H1 (cell line): ENCODE data around the gene KRT32. TPM values are rescaled to one million over a fixed set of nuclear protein-coding genes. Genes with fewer than 3 reads are reported as not detected.

Experiments used
- CHD1 ChIP-seq: IDR thresholded peaks from 2 replicates; pipeline ENCODE4 v1.6.1; 2012; ENCODE audit warnings: low read depth, low read length, improper control_type of control experiment
- KDM5A ChIP-seq: fragments of 200-600 bp; IDR thresholded peaks from 2 replicates; pipeline ENCODE4 v1.7.1; 2012; ENCODE audit warnings: mild to moderate bottlenecking, low read length, inconsistent platforms, mixed read lengths
- NANOG ChIP-seq: IDR thresholded peaks from 2 replicates; pipeline ENCODE4 v1.6.1; 2011; ENCODE audit warnings: low read length, low read depth, mild to moderate bottlenecking, inconsistent platforms; ENCODE audit not compliant: insufficient read depth, poor library complexity, severe bottlenecking
- RBBP5 ChIP-seq: IDR thresholded peaks from 2 replicates; pipeline ENCODE4 v1.7.1; 2012; ENCODE audit warnings: low read depth, mild to moderate bottlenecking, inconsistent platforms, low read length, moderate library complexity, borderline replicate concordance
- RXRA ChIP-seq: IDR thresholded peaks from 2 replicates; pipeline ENCODE4 v1.6.1; 2011; ENCODE audit warnings: low read depth, mild to moderate bottlenecking, low read length, moderate library complexity; ENCODE audit not compliant: insufficient read depth
- SIRT6 ChIP-seq: IDR thresholded peaks from one replicate; pipeline ENCODE4 v1.7.1; 2012; ENCODE audit warnings: low read length, inconsistent platforms
- SP2 ChIP-seq: IDR thresholded peaks from 2 replicates; pipeline ENCODE4 v1.6.1; 2012; ENCODE audit warnings: mild to moderate bottlenecking, low read length, inconsistent platforms
- polyA plus RNA-seq, 7 experiments: library from polyadenylated mRNA; depleted of rRNA in 3 of 7; stranded (reverse) in 5 of 7; unstranded in 2 of 7; fragments of >200 nt in 5 of 7; fragments of 200-250 nt in 2 of 7; gene quantifications; 1 replicate in 5 of 7; 2 replicates in 1 of 7; 4 replicates in 1 of 7; pipeline versions ENCODE4 v1.2.1 to v1.2.3, GENCODE V29; 2011 to 2013; ENCODE audit warnings: missing spikeins in 2 of 7, mixed read lengths in 2 of 7
- total RNA-seq: library from RNA; stranded (reverse); fragmentation: NEBNext Ultra II Directional; extraction: Animal tissue kit (Norgen Biotek cat#: 25700); gene quantifications from 2 replicates; pipeline ENCODE4 v1.2.1, GENCODE V29; 2021
- TF ChIP-seq, protein P1 (sequence below): fragments of 300-600 bp; sonication (generic); IDR thresholded peaks from 2 replicates; pipeline ENCODE4 v1.7.1; 2012; ENCODE audit warnings: low read length, moderate library complexity, mild to moderate bottlenecking, inconsistent platforms; ENCODE audit not compliant: insufficient replicate concordance

Gene KRT32
- total and polyA plus RNA-seq, 2 of the 8 experiments (the other 6 are each of a cell fraction or from before 2014, with no cell fraction given): not detected

DNA sequence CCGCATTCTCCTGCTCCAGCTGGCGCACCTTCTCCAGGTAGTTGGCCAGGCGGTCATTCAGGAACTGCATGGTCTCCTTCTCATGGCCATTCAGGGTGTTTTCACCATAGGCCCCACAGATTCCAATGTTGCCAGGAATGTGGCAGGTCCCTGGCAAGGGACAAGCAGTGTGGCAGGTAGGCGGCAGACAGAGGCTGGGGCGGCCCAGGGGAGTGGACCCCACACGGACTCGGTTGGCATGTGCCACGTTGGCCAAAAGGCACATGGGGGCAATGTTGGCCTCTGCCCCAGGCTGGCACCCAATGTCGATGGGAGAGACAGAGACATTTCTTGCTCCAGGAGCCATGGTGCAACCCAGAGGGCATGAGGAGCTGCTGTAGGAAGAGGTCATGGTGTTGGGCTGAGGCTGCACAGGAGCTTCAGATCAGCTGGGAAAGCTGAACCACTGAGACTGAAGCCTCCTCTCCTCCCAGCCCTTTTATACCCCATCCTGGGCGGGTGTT, 26.6 kb downstream of the KRT32 start, which contains the start of gene KRT38 (continued):
- TF ChIP-seq, protein P1, sequence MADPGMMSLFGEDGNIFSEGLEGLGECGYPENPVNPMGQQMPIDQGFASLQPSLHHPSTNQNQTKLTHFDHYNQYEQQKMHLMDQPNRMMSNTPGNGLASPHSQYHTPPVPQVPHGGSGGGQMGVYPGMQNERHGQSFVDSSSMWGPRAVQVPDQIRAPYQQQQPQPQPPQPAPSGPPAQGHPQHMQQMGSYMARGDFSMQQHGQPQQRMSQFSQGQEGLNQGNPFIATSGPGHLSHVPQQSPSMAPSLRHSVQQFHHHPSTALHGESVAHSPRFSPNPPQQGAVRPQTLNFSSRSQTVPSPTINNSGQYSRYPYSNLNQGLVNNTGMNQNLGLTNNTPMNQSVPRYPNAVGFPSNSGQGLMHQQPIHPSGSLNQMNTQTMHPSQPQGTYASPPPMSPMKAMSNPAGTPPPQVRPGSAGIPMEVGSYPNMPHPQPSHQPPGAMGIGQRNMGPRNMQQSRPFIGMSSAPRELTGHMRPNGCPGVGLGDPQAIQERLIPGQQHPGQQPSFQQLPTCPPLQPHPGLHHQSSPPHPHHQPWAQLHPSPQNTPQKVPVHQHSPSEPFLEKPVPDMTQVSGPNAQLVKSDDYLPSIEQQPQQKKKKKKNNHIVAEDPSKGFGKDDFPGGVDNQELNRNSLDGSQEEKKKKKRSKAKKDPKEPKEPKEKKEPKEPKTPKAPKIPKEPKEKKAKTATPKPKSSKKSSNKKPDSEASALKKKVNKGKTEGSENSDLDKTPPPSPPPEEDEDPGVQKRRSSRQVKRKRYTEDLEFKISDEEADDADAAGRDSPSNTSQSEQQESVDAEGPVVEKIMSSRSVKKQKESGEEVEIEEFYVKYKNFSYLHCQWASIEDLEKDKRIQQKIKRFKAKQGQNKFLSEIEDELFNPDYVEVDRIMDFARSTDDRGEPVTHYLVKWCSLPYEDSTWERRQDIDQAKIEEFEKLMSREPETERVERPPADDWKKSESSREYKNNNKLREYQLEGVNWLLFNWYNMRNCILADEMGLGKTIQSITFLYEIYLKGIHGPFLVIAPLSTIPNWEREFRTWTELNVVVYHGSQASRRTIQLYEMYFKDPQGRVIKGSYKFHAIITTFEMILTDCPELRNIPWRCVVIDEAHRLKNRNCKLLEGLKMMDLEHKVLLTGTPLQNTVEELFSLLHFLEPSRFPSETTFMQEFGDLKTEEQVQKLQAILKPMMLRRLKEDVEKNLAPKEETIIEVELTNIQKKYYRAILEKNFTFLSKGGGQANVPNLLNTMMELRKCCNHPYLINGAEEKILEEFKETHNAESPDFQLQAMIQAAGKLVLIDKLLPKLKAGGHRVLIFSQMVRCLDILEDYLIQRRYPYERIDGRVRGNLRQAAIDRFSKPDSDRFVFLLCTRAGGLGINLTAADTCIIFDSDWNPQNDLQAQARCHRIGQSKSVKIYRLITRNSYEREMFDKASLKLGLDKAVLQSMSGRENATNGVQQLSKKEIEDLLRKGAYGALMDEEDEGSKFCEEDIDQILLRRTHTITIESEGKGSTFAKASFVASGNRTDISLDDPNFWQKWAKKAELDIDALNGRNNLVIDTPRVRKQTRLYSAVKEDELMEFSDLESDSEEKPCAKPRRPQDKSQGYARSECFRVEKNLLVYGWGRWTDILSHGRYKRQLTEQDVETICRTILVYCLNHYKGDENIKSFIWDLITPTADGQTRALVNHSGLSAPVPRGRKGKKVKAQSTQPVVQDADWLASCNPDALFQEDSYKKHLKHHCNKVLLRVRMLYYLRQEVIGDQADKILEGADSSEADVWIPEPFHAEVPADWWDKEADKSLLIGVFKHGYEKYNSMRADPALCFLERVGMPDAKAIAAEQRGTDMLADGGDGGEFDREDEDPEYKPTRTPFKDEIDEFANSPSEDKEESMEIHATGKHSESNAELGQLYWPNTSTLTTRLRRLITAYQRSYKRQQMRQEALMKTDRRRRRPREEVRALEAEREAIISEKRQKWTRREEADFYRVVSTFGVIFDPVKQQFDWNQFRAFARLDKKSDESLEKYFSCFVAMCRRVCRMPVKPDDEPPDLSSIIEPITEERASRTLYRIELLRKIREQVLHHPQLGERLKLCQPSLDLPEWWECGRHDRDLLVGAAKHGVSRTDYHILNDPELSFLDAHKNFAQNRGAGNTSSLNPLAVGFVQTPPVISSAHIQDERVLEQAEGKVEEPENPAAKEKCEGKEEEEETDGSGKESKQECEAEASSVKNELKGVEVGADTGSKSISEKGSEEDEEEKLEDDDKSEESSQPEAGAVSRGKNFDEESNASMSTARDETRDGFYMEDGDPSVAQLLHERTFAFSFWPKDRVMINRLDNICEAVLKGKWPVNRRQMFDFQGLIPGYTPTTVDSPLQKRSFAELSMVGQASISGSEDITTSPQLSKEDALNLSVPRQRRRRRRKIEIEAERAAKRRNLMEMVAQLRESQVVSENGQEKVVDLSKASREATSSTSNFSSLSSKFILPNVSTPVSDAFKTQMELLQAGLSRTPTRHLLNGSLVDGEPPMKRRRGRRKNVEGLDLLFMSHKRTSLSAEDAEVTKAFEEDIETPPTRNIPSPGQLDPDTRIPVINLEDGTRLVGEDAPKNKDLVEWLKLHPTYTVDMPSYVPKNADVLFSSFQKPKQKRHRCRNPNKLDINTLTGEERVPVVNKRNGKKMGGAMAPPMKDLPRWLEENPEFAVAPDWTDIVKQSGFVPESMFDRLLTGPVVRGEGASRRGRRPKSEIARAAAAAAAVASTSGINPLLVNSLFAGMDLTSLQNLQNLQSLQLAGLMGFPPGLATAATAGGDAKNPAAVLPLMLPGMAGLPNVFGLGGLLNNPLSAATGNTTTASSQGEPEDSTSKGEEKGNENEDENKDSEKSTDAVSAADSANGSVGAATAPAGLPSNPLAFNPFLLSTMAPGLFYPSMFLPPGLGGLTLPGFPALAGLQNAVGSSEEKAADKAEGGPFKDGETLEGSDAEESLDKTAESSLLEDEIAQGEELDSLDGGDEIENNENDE: no peak
- TF ChIP-seq KDM5A (no peak), NANOG (no peak), SP2 (no peak), RBBP5 (no peak), CHD1 (no peak), RXRA (no peak), SIRT6 (no peak)
